ENCODE measurements around the gene KRTAP17-1. TPM values are rescaled to one million over a fixed set of nuclear protein-coding genes. Genes with fewer than 3 reads are reported as not detected.
"Not testable (repeated sequence)": the region's sequence is repeated elsewhere in the genome, so short reads cannot be mapped to it uniquely, and the experiment has no call there.

Gene KRTAP17-1
- total RNA-seq, 1 donor from 2014 or later, result not detected

DNA sequence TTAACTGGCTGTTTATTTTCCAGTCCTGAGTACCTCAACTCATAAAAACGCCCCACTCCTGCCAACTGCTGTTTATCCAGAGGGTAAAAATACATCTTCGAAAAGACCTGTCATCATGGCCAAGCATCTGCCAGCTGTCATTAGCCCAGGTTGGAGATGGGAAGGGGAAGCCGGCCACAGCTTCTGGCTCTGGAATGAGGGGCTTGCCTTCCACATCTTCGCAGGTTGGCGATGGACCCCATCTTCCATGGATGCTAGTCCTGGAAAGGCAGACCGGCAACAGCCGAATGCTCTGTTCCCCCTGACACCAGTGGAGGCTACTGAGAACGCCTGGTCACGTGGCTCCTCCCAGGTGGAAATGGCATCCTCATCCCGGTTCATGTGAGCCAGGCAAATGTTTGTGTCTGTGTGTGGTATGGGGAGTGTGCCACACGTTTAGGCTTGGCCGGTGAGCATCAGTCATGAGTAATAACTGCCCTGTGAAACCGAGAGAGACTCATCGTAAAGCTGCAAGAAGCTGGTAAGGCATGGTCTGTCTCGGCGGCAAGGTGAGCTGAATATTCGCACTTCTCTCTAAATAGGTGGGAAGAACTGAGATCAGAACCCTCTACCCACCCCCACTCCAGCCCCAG, 420 bp upstream of the KRTAP17-1 start:
- ATAC-seq (no peak), DNase-seq (ENCODE audit: missing footprints) (no peak)
- intact Hi-C loops (cut with DNase I), result no loop called here

DNA sequence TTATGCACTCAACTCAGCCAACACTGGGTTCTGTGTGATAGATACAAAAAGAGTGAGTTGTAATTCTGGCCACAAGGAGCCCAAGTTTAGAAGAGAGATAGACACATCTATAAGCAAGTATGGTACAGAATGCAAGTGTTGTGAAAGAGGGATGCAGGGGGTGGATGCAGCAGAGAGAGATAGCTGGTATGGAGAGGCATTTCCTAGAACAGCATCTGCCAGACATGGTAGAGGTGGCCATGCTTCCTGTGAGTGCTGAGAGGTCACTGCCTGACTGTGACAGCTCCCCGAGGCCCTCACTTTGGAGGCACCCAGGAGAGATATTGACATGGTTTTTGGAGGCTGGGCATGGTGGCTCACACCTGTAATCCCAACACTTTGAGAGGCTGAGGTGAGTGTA, 4.4 kb downstream of the KRTAP17-1 start:
- DNase-seq (ENCODE audit: missing footprints) (no peak), ATAC-seq (no peak)
- intact Hi-C loops (cut with DNase I), result no loop called here

GRCh38 chr17:41308918-41309359, 6.6 kb downstream of the KRTAP17-1 start, which contains the start of gene KRTAP16-1:
TSS of gene KRTAP16-1 (minus strand) at chr17:41309309. CDS start at chr17:41309253, 56 bp downstream.
- intact Hi-C loops (cut with DNase I), result loop anchor here (10.0 kb wide), 1 partner anchor 156 kb away; the partner anchor contains the start of gene KRT32
- DNase-seq (ENCODE audit: missing footprints), result no peak
- ATAC-seq, result peak; percentile 14

DNA sequence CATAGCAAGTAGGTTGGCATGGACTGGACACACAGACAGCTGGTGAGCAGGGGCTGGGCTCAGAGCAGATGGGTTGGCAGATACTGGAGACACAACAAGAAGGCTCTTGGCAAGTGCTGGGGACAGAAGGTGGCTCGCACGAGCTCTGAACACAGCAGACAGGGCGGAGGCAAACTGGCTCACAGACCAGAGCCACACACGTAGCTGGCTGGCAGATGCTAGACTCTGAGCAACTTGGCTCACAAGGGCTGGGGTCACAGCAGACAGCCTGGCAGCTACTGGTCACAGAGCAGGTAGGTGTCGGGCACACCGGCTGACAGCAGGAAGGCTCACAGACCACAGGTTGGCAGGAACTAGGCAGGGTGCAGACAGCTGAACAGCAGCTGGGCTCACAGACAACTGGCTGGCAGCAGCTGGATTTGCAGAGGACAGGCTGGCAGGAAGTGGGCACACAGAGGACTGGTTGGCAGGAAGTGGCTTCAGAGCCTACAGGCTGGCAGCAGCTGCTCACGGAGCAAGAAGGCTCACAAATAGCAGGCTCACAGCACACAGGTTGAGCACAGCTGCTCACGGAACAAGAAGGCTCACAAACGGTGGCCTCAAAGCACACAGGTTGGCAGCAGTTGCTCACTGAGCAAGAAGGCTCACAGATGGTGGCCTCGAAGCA, 7.1 kb downstream of the KRTAP17-1 start:
- peak; percentile 92 for ATAC-seq
- intact Hi-C loops (cut with DNase I), result loop anchor here (10.0 kb wide), 1 partner anchor 156 kb away; the partner anchor contains the start of gene KRT32
- DNase-seq (ENCODE audit: missing footprints), result peak; percentile 78

GRCh38 chr17:41307647-41308046, 7.9 kb downstream of the KRTAP17-1 start:
- intact Hi-C loops (cut with DNase I), result loop anchor here (10.0 kb wide), 1 partner anchor 157 kb away; the partner anchor contains the start of gene KRT32
- ATAC-seq (no peak), DNase-seq (ENCODE audit: missing footprints) (peak; percentile 88)

GRCh38 chr17:41304091-41304490, 11.4 kb downstream of the KRTAP17-1 start:
- intact Hi-C loops (cut with DNase I), result loop anchor here (10.0 kb wide), 1 partner anchor 161 kb away; the partner anchor contains the start of gene KRT32
- ATAC-seq, result no peak
- no peak for DNase-seq (ENCODE audit: missing footprints)

DNA sequence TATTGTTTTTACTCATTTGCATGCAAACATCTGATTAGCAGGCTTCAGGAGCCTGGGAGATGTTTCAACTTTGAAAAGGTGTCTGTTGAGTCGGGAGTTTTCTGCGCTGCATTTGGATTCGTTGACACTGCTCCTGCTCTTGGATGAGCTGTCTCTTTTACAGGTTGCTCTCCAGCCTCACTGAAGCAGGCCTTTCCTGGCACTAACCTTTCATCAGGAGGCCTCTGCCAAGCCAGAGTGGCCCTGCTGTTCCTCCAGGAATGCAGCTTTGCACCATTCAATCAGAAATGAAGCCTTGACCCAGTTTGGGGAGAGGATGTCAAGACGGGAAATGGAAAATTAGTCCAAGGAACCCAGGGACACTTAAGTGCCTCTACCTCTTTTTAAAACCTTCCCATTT, 12.5 kb downstream of the KRTAP17-1 start:
- intact Hi-C loops (cut with DNase I), result loop anchor here (10.0 kb wide), 1 partner anchor 162 kb away; the partner anchor contains the start of gene KRT32
- DNase-seq (ENCODE audit: missing footprints), result no peak
- ATAC-seq, result no peak

GRCh38 chr17:41301916-41302901, 13.3 kb downstream of the KRTAP17-1 start, which contains the start of gene KRTAP29-1:
TSS of gene KRTAP29-1 (minus strand) at chr17:41302851. CDS start at chr17:41302851, 0 bp downstream.
- peak; percentile 91 for ATAC-seq
- intact Hi-C loops (cut with DNase I), result loop anchor here (10.0 kb wide), 1 partner anchor 163 kb away; the partner anchor contains the start of gene KRT32
- DNase-seq (ENCODE audit: missing footprints), result peak; percentile 68

- no peak for ATAC-seq
- DNase-seq (ENCODE audit: missing footprints), result no peak
- intact Hi-C loops (cut with DNase I), result loop anchor here (10.0 kb wide), 1 partner anchor 164 kb away; the partner anchor contains the start of gene KRT32
Observed at GRCh38 chr17:41301204-41301790, 14.2 kb downstream of the KRTAP17-1 start.

DNA sequence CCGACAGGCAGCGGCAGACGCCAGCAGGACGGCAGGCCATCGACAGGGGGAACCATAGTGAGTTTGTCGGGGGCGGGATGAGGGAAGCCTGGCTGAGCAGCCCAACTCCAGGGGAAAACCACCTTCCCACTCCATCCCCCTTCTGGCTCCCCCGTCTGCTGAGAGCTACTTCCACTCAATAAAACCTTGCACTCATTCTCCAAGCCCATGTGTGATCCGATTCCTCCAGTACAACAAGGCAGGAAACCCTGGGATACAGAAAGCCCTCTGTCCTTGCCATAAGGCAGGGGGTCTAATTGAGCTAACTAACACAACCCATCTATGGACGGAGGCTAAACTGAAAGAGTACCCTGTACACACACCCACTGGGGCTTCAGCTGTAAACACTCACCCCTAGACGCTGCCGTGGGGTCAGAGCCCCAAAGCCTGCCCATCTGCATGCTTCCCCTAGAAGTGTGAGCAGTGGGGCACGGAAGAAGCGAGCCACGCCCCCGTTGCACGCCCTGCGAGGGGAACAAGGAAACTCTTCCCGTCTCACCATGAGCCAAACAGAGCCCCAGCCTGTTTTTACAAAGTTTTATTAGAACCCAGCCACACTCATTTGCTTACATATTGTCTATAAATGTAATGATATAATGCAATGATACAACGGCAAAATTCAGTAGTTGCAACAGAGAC, 16.9 kb downstream of the KRTAP17-1 start:
- no peak for DNase-seq (ENCODE audit: missing footprints)
- no peak for ATAC-seq
- intact Hi-C loops (cut with DNase I), result no loop called here

- intact Hi-C loops (cut with DNase I), result no loop called here
- ATAC-seq (no peak), DNase-seq (ENCODE audit: missing footprints) (no peak)
Observed at GRCh38 chr17:41296846-41297245, 18.7 kb downstream of the KRTAP17-1 start.

GRCh38 chr17:41294016-41294415, 21.5 kb downstream of the KRTAP17-1 start:
- no peak for DNase-seq (ENCODE audit: missing footprints)
- intact Hi-C loops (cut with DNase I), result no loop called here
- no peak for ATAC-seq

DNA sequence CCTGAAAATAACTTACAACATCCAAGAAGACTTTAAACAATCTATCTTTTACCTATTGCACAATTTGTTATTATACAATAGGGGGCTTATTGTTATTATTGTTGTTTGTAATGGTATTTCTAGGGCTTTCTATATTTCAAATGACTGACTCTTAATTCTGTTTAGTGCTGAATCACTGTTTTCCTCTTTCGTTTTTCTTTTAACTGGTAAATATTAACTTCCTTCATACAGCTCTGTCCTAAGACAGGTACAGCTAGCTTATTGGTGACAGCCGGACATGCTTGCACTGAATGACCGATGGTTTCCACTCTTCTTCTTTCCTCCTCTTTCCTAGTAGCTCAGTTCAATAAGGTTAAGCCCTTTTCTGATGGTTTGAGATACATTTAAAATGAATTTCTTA, 28.5 kb downstream of the KRTAP17-1 start:
- intact Hi-C loops (cut with DNase I), result no loop called here
- ATAC-seq, result no peak
- DNase-seq (ENCODE audit: missing footprints), result no peak

GRCh38 chr17:41284546-41284945, 31.0 kb downstream of the KRTAP17-1 start:
- DNase-seq (ENCODE audit: missing footprints) (no peak), ATAC-seq (no peak)
- intact Hi-C loops (cut with DNase I), result no loop called here

DNA sequence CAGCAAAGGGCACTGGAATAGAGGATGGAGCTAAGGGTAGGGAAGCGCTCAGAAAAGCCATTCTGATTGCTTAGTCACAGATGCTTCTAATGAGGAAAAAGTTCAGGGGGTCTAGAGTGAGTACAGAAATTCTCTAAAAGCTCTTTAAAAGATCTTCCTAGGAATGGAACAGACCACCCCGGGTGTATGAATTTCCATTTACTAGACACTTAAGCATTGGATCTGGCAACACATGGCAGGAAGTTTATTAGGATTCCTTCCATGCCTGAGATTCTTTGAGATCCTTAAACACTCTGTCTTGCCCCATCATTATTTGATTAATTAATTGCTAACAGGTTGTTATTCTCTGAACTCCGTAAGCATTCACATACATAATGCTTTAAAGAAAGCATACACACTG, 31.5 kb downstream of the KRTAP17-1 start:
- intact Hi-C loops (cut with DNase I), result no loop called here
- ATAC-seq (no peak), DNase-seq (ENCODE audit: missing footprints) (no peak)

DNA sequence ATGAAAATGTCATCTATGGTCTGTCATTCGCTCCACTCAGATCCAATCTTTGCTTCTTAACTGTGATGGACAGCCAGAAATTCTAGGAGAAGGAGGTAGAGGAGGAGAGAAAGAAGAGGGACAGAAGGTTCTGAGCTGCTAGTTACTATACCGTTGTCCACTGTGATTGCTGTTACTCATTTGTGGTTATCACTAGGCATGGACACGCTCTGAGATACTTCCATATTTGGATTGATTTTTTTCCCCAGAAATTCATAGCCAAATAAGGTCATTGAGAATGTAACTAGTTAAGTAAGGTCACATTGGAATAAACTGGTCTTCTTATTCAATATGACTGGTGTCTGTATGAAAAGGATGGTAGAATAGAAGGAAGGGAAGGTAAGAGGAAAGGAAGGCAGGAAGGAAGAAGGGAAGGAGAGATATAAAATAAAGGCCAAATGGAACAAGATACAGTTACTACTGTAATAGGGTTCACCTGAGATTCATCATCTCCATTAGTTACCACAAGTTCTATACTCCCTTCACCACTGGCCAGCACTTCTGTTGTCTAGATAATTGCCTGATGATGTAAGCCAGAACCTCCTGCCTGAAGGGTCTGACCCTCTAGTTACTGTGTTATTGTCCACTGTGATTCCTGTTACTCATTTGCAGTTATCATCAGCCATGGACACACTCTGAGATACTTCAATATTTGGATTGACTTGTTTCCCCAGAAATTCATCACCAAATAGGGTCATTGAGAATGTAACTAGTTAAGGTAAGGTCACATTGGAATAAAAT, 37.1 kb downstream of the KRTAP17-1 start:
- ATAC-seq (no peak), DNase-seq (ENCODE audit: missing footprints) (no peak)
- intact Hi-C loops (cut with DNase I), result no loop called here

DNA sequence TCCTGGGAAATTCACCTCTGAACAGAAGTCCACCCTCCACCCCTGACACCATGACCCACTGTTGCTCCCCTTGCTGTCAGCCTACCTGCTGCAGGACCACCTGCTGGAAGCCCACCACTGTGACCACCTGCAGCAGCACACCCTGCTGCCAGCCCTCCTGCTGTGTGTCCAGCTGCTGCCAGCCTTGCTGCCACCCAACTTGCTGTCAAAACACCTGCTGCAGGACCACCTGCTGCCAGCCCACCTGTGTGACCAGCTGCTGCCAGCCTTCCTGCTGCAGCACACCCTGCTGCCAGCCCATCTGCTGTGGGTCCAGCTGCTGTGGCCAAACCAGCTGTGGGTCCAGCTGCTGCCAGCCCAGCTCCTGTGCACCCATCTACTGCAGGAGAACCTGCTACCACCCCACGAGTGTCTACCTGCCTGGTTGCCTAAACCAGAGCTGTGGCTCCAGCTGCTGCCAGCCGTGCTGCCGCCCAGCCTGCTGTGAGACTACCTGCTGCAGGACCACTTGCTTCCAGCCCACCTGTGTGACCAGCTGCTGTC, 39.8 kb downstream of the KRTAP17-1 start, which contains the start of gene KRTAP9-7:
TSS of gene KRTAP9-7 (plus strand) at position 51 of the 543 bp plus-strand sequence. CDS start at position 51, 0 bp downstream.
- intact Hi-C loops (cut with DNase I); ATAC-seq; DNase-seq (ENCODE audit: missing footprints): not testable (repeated sequence)
